GM12892 (cell line): ENCODE data around the gene ACSL4.

Source experiments
- POLR2A ChIP-seq: IDR thresholded peaks from 2 replicates; pipeline ENCODE4 v1.6.1; 2011; ENCODE audit warnings: low read depth, low read length, control low read depth
- POLR2AphosphoS5 ChIP-seq: IDR thresholded peaks from 2 replicates; pipeline ENCODE4 v1.6.1; 2011; ENCODE audit warnings: low read depth, low read length, control low read depth

DNA sequence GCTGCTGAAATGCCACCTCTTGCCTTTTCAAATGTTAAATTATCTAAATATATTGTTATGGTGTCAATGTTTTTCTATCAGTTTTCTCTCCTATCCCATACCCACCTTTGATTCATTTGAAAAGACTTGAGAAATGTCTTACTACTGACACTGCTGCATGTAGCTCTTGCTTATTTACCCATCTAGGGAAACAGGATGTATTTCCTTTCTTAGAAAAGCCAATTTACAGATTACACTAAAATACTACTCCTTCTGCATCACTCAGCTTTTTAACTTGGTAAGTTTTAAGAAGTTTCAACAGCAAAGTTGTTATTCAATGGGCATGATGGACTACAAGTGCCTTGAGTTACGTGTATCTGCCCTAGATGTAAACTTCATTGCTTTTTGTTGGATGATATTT lies 94.9 kb downstream of the ACSL4 start:
- TF ChIP-seq POLR2A (no peak), POLR2AphosphoS5 (no peak)
